Stimulated activated CD8-positive, alpha-beta memory T cell treated with anti-CD3 and anti-CD28 coated beads, Interleukin-15, amount 100 ng/mL, for 24 hours (primary cell): ENCODE results near the gene EEF1AKMT2.
"Not testable (repeated sequence)": the region's sequence is repeated elsewhere in the genome, so short reads cannot be mapped to it uniquely, and the experiment has no call there.

Source experiments
- DNase-seq: peaks from one replicate; pipeline ENCODE4 v3.0.0-alpha.2; 2020; ENCODE audit warnings: low read depth

Gene EEF1AKMT2

DNA sequence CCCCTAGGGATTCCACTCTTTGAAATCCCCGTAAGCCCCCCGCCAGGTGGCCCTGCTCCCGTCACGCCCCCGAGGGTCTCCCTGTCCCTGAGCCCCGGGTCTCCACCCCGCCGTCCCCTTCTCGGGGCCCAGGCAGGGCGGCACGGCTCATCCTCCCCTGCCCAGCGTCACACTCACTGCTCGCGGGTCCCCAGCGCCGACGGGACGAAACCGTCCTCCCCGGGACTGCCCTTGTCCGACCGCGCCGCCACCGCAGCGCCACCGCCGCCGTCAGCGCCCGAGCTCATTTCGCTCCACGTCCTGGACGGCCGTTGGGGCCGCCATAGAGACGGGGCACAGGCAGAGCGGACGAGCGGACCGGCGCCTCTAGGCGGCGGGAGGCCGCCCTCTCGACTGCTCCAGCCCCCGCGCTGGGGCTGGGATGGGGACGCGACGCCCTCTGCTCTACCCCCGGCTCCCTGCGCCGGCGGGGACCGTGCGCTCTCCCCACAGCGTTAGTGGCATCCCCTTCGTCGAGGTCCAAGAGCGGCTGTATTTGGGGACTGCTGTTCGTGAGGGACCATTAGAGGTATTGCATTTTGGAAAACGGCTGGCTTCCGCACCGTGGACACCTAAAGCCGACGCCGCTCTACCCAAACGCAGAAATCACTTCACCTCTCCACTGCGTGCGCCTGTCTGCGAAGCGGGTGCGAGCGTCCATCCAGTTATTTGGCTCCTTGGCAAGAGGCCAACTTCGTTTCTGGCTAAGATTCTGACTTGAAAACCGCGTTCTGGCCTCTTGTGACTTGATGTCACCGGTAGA, at the start of gene EEF1AKMT2:
EEF1AKMT2 (minus strand) TSS at position 341 of the 802 bp plus-strand sequence; CDS start at position 287, 54 bp downstream.
- DNase-seq, result peak; percentile 55

DNA sequence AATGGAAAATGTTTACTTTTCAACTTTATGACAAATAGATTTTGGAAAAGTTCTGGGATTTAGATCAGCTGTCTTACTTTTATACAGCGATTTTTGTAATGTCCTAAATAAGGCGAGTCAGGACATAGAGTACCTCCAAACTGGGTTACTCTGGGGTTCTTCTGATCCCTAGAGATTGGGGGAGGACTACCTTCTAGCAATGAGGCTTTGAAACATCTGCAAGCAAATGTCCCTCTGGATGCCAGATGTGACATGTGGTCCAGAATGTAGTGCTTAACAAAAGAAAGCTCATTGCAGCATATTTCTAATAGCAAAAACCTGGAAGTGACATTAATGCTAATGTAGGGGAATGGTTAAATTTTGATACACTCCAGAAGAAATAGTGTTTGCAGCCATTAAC, 46.0 kb upstream of the EEF1AKMT2 start:
- DNase-seq, result no peak

DNA sequence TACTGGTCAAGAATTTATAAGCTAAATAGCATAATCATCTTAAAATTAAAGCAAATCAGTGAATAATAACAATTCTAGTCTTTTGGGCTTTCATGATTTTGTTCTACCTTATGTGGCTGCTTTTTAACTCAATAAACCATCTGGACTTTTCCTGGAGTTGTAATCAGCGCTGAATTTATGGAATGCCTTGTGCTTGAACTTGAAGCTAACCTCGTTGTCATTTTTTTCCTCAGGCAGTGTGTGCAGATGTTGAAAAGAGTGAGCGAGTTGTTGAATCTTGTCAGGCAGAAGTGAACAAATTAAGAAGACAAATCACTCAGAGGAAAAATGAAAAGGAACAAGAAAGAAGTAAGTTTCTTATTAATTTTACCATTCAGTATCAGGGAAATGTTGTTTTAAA, 39.4 kb upstream of the EEF1AKMT2 start:
- DNase-seq, result no peak

DNA sequence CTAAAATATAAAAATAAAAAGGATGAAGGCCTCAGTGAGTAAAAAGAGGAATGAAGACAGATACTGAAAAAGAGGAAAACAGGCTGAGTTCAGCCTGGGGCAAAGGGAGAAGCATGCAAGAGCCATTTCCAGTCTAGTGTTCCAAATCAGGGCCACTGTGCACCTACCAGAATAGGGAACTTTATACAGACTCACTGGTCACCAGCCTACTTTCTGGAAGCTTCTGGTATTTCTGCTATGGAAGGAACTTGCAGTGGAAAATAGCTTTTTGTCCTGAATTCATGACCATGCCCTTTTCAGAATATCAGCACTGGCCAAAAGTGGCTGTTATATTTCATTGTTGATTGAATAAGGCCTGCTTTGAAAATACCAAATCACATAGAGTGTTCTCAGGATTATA, 38.8 kb upstream of the EEF1AKMT2 start:
- DNase-seq, result no peak

DNA sequence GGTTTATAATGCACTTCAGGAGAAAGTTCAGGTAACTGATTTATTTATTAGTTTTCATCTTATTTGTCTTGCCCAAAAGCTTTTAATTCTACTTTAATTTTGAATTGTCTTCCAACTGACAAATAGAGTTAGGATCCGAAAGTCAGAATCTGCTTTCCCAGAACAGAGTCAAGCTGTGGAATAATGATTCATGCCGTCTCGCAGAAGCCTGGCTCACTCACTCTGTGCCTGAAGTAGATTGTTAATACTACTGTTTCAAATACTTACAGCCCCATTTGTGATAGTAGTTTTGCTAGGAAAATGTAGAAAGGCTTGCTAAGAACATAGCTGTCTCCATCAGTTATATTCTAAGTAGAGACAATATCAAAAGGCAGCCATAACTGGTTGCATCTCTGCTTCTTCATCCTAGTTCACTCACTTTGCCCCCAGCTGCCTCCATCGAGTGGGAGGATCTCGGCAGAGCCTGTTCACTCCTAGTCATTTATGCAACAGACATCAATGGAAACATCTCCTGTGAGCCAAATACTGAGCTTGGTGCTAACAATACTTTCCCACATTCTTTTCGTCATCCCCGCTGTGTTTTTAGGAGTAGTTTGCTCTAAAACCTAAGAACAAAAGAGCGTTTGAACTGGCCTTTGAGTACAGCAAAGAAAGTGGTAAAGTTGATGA, 37.9 kb upstream of the EEF1AKMT2 start:
- no peak for DNase-seq

DNA sequence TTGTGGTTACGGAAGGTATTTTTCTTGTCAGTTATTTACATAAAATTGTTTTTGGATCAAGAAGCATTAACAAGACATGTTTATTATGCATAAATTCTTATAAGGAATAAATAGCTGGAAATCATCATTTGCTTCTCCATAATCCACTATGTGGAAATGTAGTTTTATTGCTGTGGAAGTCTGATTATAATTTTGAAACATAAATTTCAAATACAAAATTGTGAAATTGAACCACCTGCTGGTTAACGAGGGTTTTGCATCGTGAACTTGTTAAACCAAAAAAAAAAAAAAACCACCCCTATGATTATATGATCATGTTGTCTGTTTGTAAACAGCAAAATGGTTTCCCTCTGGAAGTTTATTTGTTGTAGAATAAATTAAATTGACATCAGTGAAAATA, 35.8 kb upstream of the EEF1AKMT2 start:
- DNase-seq, result no peak

DNA sequence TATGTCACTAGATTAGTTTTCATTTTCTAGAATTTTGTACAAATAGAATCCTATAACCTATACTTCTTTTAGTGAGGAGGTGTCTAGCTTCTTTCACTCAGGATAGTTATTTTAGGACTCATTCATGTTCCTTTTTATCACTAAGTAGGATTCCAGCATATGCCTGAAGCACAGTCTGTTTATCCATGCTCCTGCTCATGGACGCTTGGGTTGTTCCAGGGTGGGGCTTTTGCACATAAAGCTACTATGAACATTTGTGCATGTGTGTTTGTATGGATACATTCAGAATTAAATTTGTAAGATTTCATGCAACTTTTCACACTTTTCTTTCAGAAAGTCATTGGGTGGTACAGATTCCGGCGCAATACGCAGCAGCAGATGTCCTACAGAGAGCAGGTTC, 34.6 kb upstream of the EEF1AKMT2 start:
- DNase-seq, result no peak

DNA sequence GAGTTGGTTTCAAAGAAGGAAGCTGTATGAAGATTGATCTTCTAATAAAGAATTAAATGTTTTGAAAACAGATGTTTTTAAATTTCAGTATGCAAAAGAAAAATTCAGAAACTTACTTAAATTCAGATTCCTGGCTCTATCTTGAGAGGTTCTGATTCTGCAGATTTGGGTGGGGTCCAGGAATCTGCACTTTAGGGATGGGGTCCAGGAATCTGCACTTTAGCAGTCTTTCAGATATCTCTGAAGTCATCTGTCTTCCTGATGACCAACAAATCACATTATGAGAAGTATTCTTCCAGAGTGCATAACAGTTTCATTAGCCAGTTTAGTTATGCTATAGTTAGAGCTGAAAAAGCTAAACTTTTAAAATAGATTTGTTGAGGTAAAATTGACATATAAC, 34.0 kb upstream of the EEF1AKMT2 start:
- DNase-seq, result no peak

DNA sequence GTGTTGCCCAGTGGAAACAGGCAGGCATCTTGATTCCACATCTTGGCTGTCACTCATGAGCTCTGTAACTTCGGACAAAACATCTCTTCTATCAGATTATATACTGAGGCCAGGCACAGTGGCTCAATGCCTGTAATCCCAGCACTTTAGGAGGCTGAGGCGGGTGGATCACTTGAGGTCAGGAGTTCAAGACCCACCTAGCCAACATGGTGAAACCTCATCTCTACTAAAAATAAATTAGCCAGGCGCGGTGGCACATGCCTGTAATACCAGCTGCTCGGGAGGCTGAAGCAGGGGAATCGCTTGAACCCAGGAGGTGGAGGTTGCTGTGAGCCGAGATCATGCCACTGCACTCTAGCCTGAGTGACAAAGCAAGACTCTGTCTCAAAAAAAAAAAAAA, 33.2 kb upstream of the EEF1AKMT2 start:
- not testable (repeated sequence) for DNase-seq

DNA sequence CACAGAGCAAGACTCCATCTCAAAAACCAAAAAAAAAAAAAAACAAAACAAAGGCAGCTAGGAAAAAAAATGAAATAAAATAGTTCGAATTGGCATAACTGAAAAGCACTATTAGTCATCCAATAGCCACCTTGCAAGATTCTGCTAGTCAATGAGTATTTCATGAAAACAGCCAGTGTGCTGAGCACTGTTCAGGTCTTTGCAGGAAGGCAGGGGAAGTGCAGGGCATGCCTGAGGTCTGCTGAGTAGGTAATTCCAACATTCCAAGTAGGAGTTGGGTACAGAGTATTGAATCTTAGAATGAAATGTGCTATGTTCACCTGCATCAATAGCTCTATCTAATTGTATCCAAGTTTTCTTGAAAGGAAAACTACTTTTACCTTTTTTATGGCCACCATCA, 32.8 kb upstream of the EEF1AKMT2 start:
- no peak for DNase-seq

DNA sequence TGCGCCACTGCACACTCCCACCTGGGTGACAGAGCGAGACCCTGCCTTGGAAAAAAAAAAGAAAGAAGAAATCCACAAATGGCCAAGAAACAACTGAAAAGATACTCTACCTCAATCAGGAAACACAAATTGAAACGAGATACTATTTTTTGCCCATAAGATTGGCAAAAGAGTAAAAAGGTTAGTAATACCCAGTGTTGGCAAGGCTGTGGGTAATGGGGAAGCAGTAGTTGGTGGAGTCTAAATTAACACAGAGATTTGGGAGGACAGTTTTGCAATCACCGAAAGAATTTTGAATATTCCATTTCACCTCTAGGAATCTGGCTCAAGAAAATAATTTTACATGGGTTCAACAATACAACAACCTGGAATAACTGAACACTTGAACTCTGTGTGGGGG, 29.8 kb upstream of the EEF1AKMT2 start:
- DNase-seq, result no peak

DNA sequence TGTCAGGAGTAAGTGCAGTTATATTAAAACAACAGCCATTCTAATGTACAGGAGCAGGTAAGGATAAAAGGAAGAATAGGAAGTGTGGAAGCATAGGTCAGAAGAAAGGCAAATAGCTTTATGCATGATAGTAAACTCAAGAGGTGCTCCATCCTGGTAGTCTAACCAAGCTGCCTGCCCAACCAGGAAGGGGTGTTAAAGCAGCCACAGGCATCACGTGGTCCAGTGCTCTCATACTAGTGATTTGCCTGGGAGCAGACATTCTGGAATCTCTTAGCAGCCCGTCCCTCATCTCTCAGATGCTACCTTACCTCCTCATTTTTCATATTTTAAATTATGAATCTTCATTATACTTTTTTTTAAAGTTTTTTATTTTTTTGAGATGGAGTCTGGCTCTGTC, 28.4 kb upstream of the EEF1AKMT2 start:
- DNase-seq, result no peak

DNA sequence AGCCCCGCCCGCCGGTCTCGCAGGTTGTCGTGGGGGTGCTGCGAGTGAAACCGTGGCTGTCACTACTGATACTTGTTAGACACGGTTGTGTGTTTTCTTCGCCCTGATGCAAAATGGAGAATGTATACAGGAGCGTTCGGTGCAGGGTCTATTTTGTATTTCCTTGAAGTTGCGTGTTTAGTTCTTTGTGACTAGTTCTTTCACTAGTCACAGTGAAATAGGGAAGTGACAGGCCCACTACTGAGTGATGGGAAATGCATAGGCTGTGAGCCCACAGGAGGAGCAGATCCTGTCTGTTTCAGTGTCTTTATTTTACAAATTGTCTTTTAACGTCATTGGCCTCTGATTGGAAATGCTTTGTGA, 10.6 kb upstream of the EEF1AKMT2 start:
- DNase-seq, result no peak

DNA sequence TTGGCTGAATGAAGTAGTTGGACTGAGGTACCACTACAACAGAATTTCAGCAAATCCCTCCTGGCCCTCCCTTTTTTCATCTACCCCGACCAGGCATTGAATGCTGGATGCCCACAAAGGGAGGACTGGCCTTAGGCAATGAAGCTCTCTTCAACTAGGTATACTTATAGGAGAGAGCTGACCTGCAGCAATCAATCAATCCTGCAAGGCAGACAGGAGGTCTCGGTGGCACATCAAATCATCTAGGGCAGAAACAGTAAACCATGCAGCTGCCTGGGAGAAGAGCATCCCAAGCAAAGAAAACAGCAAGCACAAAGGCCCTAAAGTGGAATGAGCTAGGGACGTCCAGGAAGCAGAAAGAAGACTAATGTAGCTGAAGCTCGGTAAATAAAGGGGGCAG, 7.5 kb upstream of the EEF1AKMT2 start:
- no peak for DNase-seq

DNA sequence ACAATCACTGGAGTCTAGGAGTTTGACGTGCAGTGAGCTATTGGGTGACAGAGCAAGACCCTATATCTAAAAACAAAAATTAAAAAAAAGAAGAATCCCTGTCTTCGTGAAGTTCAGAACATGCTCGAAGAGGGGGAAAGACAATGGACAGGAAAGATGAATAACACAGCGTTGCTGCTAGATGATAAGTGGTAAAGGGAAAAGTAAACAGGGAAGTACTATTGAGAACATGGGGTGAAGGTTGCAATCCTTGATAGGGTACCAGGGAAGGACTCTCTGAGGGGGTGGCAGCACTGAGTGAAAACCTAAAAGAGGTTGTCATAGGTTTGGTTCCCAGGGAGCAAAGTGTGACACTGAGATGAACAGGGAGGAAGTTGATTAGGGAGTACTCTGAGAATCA, 7.1 kb upstream of the EEF1AKMT2 start:
- DNase-seq, result no peak

DNA sequence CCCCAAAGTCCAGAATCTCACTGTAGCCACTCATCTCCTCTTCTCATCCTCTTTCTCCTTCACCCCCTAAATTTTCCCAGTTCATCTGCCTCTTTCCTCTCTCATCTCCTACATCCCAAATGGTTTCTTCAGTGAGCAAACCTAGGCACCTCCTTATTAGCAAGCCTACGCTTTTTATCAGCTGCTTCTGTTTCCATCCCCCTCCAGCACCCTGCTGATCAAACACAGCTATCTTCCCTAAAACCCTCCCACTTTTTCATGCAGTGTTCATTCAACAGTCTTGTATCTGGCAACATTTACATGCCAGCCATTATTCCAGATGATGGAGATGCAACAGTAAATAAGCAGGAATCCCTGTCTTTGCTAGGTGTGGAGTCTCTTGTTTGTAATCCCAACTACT, 6.7 kb upstream of the EEF1AKMT2 start:
- no peak for DNase-seq

DNA sequence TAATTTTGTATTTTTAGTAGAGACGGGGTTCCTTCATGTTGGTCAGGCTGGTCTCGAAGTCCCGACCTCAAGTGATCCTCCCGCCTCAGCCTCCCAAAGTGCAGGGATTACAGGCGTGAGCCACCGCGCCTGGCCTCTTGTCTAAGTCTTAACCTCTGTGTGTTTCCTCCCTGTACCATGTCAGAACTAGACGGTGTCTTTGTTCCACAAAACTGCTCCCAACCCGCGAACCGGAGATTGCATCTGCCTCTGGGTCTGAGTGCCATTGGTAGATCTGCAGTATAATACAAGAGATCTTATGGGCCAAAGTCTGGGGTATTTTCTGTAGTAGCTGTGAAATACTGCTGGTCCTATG, 1.3 kb upstream of the EEF1AKMT2 start:
- DNase-seq, result no peak

DNA sequence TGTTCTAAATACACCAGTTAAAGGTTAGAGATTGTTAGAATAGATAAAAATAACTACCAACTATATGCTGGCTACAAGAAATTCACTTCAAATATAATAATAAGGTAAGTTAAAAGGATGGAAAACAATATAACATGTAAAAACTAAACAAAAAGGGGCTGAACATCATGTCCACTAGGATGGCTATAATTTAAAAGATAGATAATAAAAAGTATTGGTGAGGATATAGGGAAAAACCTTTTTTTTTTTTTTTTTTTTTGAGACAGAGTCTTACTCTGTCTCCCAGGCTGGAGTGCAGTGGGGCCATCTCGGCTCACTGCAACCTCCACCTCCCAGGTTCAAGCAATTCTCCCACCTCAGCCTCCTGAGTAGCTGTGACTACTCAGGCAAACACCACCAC, 8.8 kb downstream of the EEF1AKMT2 start:
- DNase-seq, result not testable (repeated sequence)

DNA sequence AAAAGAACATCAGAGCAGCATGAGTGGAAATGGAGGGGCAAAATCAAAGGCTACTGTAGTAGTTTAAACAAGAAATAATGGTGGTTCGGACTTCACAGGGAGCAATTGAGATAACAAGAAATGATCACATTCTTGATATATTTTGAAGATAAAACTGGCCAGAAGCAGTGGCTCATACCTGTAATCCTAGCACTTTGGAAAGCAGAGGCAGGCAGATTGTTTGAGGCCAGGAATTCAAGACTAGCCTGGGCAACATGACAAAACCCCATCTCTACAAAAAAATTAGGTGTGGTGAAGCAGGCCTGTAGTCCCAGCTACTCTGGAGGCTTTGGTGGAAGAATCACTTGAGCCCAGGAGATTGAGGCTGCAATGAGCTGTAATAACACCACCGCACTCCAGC, 22.9 kb downstream of the EEF1AKMT2 start:
- no peak for DNase-seq

DNA sequence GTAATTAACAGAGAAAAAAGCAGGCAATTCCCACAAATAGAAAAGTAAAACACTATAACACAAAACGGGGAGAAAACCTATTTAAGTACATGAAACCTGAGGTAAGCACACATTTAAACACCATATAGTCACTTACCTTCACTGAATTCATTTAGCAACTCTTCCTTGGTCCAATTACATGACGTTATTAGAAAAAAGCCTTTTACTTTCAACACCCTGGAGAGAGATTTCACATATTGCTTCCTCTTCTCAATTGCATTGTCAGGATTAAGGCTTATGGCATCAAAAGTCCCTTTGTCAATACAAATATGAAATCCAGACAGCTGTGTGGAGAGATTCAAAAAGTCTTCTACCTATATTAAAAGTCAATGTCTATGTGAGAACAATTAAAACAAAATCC, 26.4 kb downstream of the EEF1AKMT2 start:
- no peak for DNase-seq

DNA sequence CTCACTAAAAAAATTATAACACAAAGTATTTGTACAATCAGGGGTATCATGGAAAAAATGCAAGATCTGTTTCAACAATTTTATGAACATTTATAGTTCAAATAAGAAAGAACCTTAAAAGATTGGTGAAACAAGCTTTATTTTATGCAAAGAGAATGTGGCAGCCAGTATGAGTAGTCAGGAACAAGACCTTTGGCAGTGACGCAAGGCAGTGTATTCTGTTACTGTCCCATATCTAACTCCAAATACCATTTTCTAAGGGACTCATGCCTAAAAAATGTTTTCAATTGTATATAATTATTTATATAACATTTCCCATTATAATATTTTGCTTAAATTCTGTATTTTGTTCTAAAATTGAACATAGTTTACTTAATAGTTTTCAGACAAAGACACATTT, 28.4 kb downstream of the EEF1AKMT2 start:
- DNase-seq, result no peak

DNA sequence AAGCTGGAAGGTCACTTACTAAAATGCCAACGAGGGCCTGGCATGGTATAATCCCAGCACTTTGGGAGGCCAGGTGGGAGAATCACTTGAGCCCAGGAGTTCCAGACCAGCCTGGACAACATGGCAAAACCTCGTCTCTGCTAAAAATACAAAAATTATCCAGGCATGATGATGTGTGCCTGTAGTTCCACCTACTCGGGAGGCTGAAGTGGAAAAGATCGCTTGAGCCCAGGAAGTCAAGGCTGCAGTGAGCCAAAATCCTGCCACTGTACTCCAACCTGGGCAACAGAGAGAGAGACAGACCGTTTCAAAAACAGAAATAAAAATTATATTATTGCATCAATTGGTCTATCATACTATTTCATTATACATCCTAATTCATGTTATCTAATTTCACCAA, 29.4 kb downstream of the EEF1AKMT2 start:
- no peak for DNase-seq

DNA sequence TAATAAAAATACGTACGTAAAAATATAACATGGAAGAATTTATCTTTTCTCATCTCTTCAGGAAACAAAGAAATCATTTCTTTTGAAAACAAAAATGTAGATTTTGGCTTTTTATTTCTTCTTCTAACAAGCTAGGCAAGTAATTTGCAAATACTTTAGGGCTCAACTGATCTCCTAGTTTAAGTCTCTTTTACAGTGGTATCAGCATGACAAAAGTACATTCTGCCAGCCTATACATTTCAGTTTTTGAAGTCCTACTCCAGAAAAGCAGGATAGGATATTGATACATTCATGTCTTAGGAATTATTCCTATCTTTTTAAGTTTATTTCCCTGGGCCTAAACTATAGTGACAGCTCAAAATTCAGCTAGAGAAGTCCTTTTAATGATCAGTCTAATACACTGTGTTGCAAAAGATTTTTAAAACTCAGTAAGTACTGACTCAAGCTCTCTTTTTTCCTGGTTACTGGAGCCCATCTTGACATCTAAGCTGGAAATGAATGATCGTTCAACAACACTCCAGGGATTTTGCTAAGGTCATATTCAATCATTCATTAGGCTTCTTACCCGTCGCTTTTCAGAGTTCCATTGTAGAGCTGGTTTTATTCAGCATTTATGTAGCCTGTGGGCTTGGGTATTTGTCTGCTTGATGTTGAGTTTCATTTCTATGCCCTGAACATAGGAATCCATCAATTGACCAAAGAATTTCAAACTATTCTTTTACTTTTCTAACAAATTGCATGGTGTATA, 35.4 kb downstream of the EEF1AKMT2 start:
- no peak for DNase-seq
